Measurements from ENCODE around the gene UIMC1. TPM values are rescaled to one million over a fixed set of nuclear protein-coding genes. Genes with fewer than 3 reads are reported as not detected.
"Not testable (repeated sequence)": the region's sequence is repeated elsewhere in the genome, so short reads cannot be mapped to it uniquely, and the experiment has no call there.

Gene UIMC1
- total RNA-seq (24.1 and 28.2 TPM in 2 replicates), polyA plus RNA-seq (12.6 and 22.3 TPM in 2 replicates)

DNA sequence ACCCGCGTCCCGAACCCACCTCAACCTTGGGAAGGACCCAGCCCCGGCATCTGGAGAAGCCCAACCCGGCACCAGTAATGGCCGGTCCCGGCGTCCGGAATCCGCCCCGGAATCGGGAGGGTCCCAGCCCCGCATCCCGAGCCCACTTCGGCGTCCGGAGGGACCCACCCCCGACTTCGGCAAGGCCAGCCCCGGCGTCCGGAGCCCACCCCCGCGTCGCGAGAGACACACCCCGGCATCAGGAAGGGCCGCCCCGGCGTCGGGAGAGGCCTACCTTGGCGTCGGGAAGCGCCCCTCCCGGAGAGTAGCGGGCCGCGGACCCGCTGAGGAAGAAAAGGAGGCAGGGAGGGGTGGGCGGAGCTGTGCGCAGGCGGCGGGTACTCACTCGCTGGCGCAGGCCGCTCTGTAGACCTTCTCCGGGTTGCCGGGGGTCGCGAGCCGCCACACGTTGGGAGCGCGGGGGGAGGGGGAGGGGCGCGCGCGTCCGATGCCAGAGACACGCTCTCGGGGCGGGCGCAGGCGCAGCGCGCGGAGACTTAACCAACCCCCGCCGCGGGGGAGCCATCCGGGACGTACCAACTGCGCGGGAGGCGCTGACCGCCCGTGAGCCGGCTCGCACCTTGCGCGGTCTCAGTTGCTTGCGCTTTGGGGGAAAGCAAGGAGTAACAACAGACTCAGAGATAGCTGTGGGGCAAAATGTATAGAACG lies at the start of gene UIMC1:
Gene UIMC1, minus strand, starts transcription at position 515 of the 708 bp plus-strand sequence. CDS start 24,164 bp downstream, outside the sequence.
- WGBS (ENCODE audit: low lambda C conversion rate, missing lambda C conversion rate): 1% methylated on average over 60 of the region's 83 CpGs
- peak within 1 kb of the TSS; percentile 89 for H3K4me3 ChIP-seq
- H3K27me3 ChIP-seq: no peaks in the 10 kb centered on the region
- no peaks in the 10 kb centered on the region for H3K9me3 ChIP-seq (ENCODE audit: low read depth)
- H3K79me2 ChIP-seq: peaks cover 48% of the 10 kb centered on the region
- peak within 1 kb of the TSS; percentile 82 for H2AFZ ChIP-seq
- peaks cover 15% of the 10 kb centered on the region for H3K4me1 ChIP-seq (ENCODE audit: insufficient read depth)
- H4K20me1 ChIP-seq (ENCODE audit: insufficient read depth, poor library complexity, severe bottlenecking): peaks cover 41% of the 10 kb centered on the region
- no peaks in the 10 kb centered on the region for H3K9me2 ChIP-seq (replicated peaks; ENCODE audit: insufficient read depth)
- peak; percentile 97 for DNase-seq (ENCODE audit: low spot score)
- no peaks in the 10 kb centered on the region for H3K36me3 ChIP-seq (replicated peaks; ENCODE audit: insufficient read depth, low read depth)
- H3K4me2 ChIP-seq: peak within 1 kb of the TSS; percentile 89
- no peak for TF ChIP-seq EZH2 (IDR thresholded peaks at IDR 0.05; ENCODE audit: borderline replicate concordance)
- no peak for TF ChIP-seq EZH2phosphoT487 (IDR thresholded peaks at IDR 0.05; ENCODE audit: low read depth, severe bottlenecking, unreplicated experiment)
- TF ChIP-seq, protein P1, sequence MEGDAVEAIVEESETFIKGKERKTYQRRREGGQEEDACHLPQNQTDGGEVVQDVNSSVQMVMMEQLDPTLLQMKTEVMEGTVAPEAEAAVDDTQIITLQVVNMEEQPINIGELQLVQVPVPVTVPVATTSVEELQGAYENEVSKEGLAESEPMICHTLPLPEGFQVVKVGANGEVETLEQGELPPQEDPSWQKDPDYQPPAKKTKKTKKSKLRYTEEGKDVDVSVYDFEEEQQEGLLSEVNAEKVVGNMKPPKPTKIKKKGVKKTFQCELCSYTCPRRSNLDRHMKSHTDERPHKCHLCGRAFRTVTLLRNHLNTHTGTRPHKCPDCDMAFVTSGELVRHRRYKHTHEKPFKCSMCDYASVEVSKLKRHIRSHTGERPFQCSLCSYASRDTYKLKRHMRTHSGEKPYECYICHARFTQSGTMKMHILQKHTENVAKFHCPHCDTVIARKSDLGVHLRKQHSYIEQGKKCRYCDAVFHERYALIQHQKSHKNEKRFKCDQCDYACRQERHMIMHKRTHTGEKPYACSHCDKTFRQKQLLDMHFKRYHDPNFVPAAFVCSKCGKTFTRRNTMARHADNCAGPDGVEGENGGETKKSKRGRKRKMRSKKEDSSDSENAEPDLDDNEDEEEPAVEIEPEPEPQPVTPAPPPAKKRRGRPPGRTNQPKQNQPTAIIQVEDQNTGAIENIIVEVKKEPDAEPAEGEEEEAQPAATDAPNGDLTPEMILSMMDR (IDR thresholded peaks at IDR 0.05; ENCODE audit: poor library complexity): no peak
- H3K27ac ChIP-seq: peak within 1 kb of the TSS; percentile 99

DNA sequence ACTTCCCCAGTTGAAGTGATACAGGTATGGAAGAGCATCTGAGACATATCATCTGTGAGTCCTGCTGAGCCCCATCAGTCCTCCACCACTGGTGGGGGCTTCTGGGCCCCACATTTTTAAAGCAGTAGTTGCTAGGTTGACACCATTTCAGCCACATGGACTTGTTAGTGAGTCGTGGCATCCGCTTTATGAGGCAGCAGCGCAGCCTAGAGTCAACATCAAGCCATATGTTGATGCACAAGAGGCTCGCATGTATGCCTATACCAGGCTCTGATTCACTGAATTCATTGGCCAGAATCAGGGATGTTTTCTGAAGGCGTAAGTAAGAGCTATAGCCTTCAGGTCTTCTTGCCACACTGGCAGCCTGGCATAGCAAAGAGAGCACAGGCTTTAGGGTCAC lies 42.7 kb upstream of the UIMC1 start:
- 94% methylated on average over 5 of the region's 5 CpGs for WGBS (ENCODE audit: low lambda C conversion rate, missing lambda C conversion rate)
- Histone ChIP-seq H3K4me1 (ENCODE audit: insufficient read depth) (no peaks in the 10 kb centered on the region), H4K20me1 (ENCODE audit: insufficient read depth, poor library complexity, severe bottlenecking) (no peaks in the 10 kb centered on the region), H3K9me2 (replicated peaks; ENCODE audit: insufficient read depth) (no peaks in the 10 kb centered on the region), H3K4me2 (no peak overlapping the region), H3K27ac (no peak overlapping the region), H3K36me3 (replicated peaks; ENCODE audit: insufficient read depth, low read depth) (no peaks in the 10 kb centered on the region), H3K9me3 (ENCODE audit: low read depth) (no peaks in the 10 kb centered on the region), H2AFZ (no peak overlapping the region), H3K79me2 (no peaks in the 10 kb centered on the region), H3K27me3 (no peaks in the 10 kb centered on the region), H3K4me3 (no peak overlapping the region)
- DNase-seq (ENCODE audit: low spot score): no peak
- no peak for TF ChIP-seq EZH2 (IDR thresholded peaks at IDR 0.05; ENCODE audit: borderline replicate concordance)
- TF ChIP-seq, protein P1 (IDR thresholded peaks at IDR 0.05; ENCODE audit: poor library complexity): no peak
- no peak for TF ChIP-seq EZH2phosphoT487 (IDR thresholded peaks at IDR 0.05; ENCODE audit: low read depth, severe bottlenecking, unreplicated experiment)

GRCh38 chr5:177048531-177048930 lies 42.0 kb upstream of the UIMC1 start:
- H3K9me2 ChIP-seq (replicated peaks; ENCODE audit: insufficient read depth); H4K20me1 ChIP-seq (ENCODE audit: insufficient read depth, poor library complexity, severe bottlenecking); H3K36me3 ChIP-seq (replicated peaks; ENCODE audit: insufficient read depth, low read depth); H3K4me1 ChIP-seq (ENCODE audit: insufficient read depth); DNase-seq (ENCODE audit: low spot score); H3K27ac ChIP-seq; H3K4me3 ChIP-seq; H3K9me3 ChIP-seq (ENCODE audit: low read depth); H2AFZ ChIP-seq; H3K27me3 ChIP-seq; H3K79me2 ChIP-seq; H3K4me2 ChIP-seq: not testable (repeated sequence)
- 99% methylated on average over 7 of the region's 7 CpGs for WGBS (ENCODE audit: low lambda C conversion rate, missing lambda C conversion rate)

DNA sequence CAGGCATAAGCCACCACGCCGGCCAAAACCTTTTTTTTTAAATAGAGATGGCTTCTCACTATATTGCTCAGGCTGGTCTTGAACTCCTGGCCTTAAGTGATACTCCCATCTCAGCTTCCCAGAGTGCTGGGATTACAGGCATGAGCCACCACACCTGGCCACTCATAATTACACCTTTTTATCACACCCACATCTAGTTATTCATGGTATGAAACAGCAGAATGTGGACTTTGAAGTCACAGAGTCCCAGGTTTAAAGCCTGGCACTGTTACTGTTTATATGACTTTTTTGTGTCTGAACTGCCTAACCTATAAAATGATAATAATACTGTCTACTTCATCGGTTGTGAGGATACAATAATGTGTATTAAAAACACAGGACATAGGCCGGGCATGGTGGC lies 39.1 kb upstream of the UIMC1 start:
- peak overlapping the region; percentile 79 for H3K27ac ChIP-seq
- WGBS (ENCODE audit: low lambda C conversion rate, missing lambda C conversion rate): 94% methylated on average over 4 of the region's 4 CpGs

More for the DNA sequence above, 39.1 kb upstream of the UIMC1 start:
- H3K4me3 ChIP-seq: no peak overlapping the region
- DNase-seq (ENCODE audit: low spot score): no peak
- H3K9me2 ChIP-seq (replicated peaks; ENCODE audit: insufficient read depth): no peaks in the 10 kb centered on the region
- no peaks in the 10 kb centered on the region for H3K79me2 ChIP-seq
- H4K20me1 ChIP-seq (ENCODE audit: insufficient read depth, poor library complexity, severe bottlenecking): no peaks in the 10 kb centered on the region
- H3K4me1 ChIP-seq (ENCODE audit: insufficient read depth): no peaks in the 10 kb centered on the region
- no peak for TF ChIP-seq EZH2 (IDR thresholded peaks at IDR 0.05; ENCODE audit: borderline replicate concordance)
- no peak for TF ChIP-seq EZH2phosphoT487 (IDR thresholded peaks at IDR 0.05; ENCODE audit: low read depth, severe bottlenecking, unreplicated experiment)
- TF ChIP-seq, protein P1 (IDR thresholded peaks at IDR 0.05; ENCODE audit: poor library complexity): no peak
- H3K27me3 ChIP-seq: no peaks in the 10 kb centered on the region
- no peaks in the 10 kb centered on the region for H3K9me3 ChIP-seq (ENCODE audit: low read depth)
- H3K4me2 ChIP-seq: no peak overlapping the region
- H2AFZ ChIP-seq: no peak overlapping the region
- no peaks in the 10 kb centered on the region for H3K36me3 ChIP-seq (replicated peaks; ENCODE audit: insufficient read depth, low read depth)
